NCI-H526 treated with DMSO at 0.1 percent for 48 hours (cell line): ENCODE measurements around the gene AMY2B.
"Not testable (repeated sequence)": the region's sequence is repeated elsewhere in the genome, so short reads cannot be mapped to it uniquely, and the experiment has no call there.

Experiments used
- DNase-seq: peaks from one replicate; lab custom pipeline; 2025; lab: John Stamatoyannopoulos, UW

The AMY2B gene

GRCh38 chr1:103571289-103571688 is at the start of gene AMY2B:
AMY2B (plus strand) TSS chr1:103571589; CDS start chr1:103571603, 14 bp downstream.
- not testable (repeated sequence) for DNase-seq

- DNase-seq: no peak
Measured at GRCh38 chr1:103523346-103523745, 48.0 kb upstream of the AMY2B start.

DNA sequence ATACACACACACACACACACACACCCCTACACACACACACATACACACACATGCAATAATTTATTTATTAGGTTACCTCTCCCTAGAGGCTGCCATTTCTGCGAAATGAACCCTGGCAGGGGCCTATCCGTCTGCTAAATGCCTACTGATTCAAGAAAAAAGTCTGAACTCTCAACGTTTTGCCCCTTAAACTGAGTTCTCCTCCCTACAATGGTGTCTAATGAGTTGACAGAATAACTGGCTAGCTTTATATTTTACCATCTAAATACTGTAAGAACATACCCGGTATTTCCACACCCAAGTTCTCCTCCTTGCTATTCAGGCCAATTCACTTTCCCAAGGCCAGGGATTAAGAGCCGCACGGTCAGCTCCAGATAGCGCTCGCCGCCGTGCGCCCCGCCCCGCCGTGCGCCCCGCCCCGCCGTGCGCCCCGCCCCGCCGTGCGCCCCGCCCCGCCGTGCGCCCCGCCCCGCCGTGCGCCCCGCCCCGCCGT is 46.2 kb upstream of the AMY2B start:
- peak; percentile 46 for DNase-seq

GRCh38 chr1:103525607-103526507 is 45.5 kb upstream of the AMY2B start, which contains the start of gene RNPC3:
RNPC3 (plus strand) TSS chr1:103525699; CDS start chr1:103526071, 372 bp downstream.
- DNase-seq: peak; percentile 86

DNA sequence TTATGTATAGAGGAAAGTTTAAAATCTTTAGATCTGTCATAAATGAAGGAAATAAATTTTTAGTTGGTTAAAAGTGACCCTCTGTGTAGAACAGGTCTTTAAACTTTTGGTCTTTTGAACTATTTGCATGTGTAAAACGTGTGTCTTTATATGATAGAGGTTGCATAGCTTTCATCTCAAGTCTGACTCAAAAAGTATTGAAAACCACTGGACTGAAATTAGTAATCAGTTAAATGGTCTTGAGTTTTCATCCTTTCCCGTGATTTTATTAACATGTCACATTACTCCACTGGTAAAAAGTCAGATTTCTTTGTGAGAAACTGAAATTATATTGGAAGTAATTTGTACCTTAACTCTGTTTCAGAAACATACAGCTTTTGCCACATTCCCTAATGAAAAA is 44.1 kb upstream of the AMY2B start:
- no peak for DNase-seq

GRCh38 chr1:103529746-103530145 is 41.6 kb upstream of the AMY2B start:
- no peak for DNase-seq

DNA sequence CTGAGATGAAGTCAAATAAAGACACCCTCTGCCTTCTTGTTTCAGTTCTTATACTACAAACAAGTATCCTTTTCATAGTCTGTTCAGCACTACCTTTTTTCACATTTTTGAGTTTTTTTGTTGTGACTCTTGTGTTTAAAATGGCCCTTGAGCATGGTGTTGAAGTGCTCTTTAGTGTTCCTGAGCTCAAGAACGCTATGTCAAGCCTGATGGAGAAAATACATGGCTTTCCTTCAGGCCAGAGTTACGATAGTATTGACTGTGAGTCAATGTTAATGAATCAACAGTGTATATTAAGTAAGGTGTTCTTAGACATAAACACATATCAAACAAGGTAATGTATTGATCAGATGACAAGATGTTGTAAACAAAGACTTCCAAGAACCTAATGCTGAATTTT is 33.2 kb upstream of the AMY2B start:
- no peak for DNase-seq

GRCh38 chr1:103541431-103541830 is 30.0 kb upstream of the AMY2B start:
- no peak for DNase-seq

GRCh38 chr1:103546496-103546895 is 24.9 kb upstream of the AMY2B start:
- no peak for DNase-seq

GRCh38 chr1:103547840-103548239 is 23.5 kb upstream of the AMY2B start:
- no peak for DNase-seq

GRCh38 chr1:103560427-103560826 is 11.0 kb upstream of the AMY2B start:
- no peak for DNase-seq

- DNase-seq: not testable (repeated sequence)
Measured at GRCh38 chr1:103561124-103561523, 10.3 kb upstream of the AMY2B start.

DNA sequence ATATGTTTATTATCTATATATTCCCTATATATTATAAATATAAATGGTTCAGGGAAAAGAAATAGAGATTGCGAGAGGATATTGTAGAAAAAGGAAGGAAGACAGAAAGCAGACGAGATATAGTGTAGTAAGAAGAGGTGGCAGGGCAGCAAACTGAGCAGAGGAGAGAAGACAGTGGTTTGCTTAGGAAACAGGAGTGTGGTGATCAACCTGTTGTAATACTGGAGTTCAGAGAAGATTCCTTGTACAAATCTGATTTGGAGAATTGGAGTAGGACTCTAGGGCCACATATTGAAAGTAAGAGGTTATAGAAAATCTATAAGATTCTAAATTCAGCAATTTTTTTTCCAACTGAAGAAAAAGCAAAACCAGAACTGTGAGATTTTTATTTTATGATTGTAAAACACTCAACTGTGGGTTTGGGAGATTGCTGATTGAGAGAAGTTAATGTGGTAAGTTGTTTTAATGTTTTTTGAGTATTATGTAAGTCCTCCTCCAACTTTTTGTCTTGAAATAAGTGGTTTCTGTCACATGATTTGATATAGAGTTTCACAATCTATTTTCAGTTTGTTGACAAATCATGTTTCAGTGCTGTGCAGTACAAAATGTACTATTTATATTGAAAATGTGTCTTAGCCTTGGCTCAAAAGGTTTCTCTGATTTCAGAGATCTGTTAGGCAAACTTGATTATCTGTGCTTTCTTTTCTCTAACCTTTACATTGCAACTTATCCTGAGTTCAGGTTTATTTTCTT is 9.6 kb upstream of the AMY2B start:
- DNase-seq: no peak

GRCh38 chr1:103563056-103563455 is 8.3 kb upstream of the AMY2B start:
- DNase-seq: no peak

DNA sequence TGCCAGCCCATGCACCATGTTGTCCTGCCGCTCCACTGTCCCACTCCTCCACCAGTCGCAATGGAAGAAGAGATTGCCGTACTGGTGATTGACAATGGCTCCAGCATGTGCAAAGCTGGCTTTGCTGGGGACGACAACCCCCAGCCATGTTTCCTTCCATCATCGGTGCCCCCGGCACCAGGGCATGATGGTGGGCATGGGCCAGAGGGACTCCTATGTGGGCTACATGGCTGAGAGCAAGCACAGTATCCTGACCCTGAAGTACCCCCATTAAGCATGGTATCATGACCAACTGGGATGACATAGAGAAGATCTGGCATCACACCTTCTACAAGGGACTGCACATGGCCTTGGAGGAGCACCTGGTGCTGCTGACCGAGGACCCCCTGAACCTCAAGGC is 1.9 kb upstream of the AMY2B start:
- no peak for DNase-seq

DNA sequence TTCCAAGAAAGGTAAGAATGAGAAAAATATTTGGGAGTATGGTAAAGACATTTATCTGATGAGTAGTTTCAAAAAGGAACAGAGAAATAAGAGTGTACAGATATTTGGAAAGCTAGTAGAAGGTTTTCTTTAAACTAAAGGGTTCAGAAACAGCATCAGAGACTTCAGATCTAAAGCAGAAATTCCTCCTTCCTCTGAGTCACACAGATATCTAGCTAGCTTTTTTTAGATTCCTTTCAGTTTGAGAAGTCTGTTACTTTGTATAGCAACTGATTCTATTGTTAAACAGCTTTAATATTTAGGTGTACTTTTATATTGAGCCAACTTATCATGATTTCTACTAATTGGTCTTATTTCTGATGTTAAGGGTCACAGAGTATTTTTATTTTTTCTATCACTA is 4.7 kb downstream of the AMY2B start:
- DNase-seq: no peak

DNA sequence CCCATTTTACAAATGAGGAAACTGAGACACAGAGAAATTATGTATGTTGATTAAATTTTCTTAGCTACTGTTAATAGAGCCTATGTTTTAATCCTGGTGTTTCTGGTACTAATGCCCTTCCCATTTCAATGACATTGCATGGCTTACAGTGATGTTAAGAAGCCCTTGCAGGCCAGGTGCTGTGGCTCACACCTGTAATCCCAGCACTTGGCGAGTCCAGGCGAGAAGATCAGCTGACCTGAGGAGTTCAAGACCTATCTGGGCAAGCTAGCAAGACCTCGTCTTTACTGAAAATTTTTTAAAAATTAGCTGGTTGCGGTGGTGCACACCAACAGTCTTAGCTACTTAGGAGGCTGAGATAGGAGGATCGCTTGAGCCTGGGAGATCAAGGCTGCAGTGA is 5.4 kb downstream of the AMY2B start:
- DNase-seq: not testable (repeated sequence)

- no peak for DNase-seq
Measured at GRCh38 chr1:103582464-103582863, 11.1 kb downstream of the AMY2B start.

DNA sequence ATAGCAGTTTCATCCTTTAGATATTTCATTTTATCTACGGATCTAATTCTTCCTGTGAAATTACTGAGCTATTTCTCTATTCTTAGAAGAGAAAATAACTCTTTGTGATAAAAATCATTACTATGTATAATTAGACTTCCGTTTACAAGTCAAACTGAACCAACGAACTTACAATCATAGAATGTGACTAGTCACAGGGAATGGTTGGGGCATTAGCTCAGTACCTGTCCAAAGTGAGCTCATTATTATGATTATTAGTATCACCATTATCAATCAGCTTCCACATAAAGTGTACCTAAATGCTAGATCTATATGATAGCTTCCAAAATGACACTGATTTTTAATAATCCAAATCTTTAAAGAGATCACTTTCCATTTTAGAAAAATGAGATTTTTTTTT is 12.5 kb downstream of the AMY2B start:
- no peak for DNase-seq

- DNase-seq: no peak
Measured at GRCh38 chr1:103584537-103584936, 13.1 kb downstream of the AMY2B start.

- DNase-seq: not testable (repeated sequence)
Measured at GRCh38 chr1:103602740-103603139, 31.4 kb downstream of the AMY2B start.

DNA sequence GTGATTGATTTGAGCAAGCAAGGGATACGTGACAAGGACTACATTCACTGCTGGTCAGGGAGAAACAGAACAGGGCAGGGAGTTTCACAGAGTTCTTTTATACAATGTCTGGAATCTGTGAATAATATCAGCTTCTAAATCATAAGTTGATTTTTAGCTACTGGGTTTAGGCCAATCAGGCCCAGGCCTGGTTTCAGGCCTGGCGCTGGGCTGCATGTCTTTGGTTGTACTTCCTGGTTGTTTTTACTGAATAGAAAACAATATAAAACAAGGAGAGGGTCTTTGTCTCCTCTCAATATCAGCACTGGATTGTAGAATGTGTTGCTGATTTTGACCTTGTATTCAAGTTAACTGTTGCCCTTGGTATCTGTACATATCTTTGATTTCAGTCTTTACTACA is 45.0 kb downstream of the AMY2B start:
- no peak for DNase-seq

- DNase-seq: not testable (repeated sequence)
Measured at GRCh38 chr1:103616994-103617477, 45.6 kb downstream of the AMY2B start, which contains the start of gene AMY2A. AMY2A (plus strand) TSS chr1:103617427; CDS start chr1:103617441, 14 bp downstream.
